SK-N-MC (cell line): ENCODE results near the gene CARMIL1.

ENCODE experiments used
- EZH2 ChIP-seq: fragments of 200-600 bp; sonication (generic); IDR thresholded peaks from one replicate; pipeline ENCODE4 v1.6.1; 2017; ENCODE audit warnings: antibody characterized with exemption
- FOXP2 ChIP-seq: optimal IDR thresholded peaks from 2 replicates; pipeline ENCODE3; 2011; ENCODE audit warnings: mild to moderate bottlenecking, moderate library complexity; ENCODE audit not compliant: insufficient read depth; ENCODE audit errors: extremely low read length, control extremely low read depth
- POLR2AphosphoS5 ChIP-seq: IDR thresholded peaks from 2 replicates; pipeline ENCODE4 v1.6.1; 2012; ENCODE audit warnings: mild to moderate bottlenecking, low read depth, low read length, borderline replicate concordance

GRCh38 chr6:25392372-25392771, 113.2 kb downstream of the CARMIL1 start:
- TF ChIP-seq EZH2 (no peak), POLR2AphosphoS5 (no peak), FOXP2 (no peak)
